GM23338 (cell line): ENCODE data around the gene DCAF11. TPM values are rescaled to one million over a fixed set of nuclear protein-coding genes. Genes with fewer than 3 reads are reported as not detected.

Experiments
- ATAC-seq: fragments of 200-7000 bp; cut with Tn5 transposase; 3 replicates; pipeline ENCODE4 v1.9.1; 2020
- DNase-seq: peaks from one replicate; pipeline ENCODE4 v3.0.0-alpha.2; 2015; ENCODE audit warnings: low spot score
- H2AFZ ChIP-seq: fragments of 200-600 bp; sonication (generic); 2 replicates; pipeline ENCODE4 v1.8.0; 2016; ENCODE audit warnings: antibody characterized with exemption, mild to moderate bottlenecking, moderate library complexity
- H3F3A ChIP-seq: fragments of 200-600 bp; sonication (generic); replicated peaks from 2 replicates; pipeline ENCODE4 v1.8.0; 2017; ENCODE audit warnings: antibody characterized with exemption, mixed run types, low read depth
- H3K27ac ChIP-seq: fragments of 200-600 bp; sonication (generic); 2 replicates; pipeline ENCODE4 v1.6.1; 2016; ENCODE audit warnings: low read depth
- H3K27me3 ChIP-seq: fragments of 200-600 bp; sonication (generic); 2 replicates; pipeline ENCODE4 v1.8.0; 2016; ENCODE audit warnings: mild to moderate bottlenecking, mixed run types, moderate library complexity; ENCODE audit not compliant: insufficient read depth
- H3K36me3 ChIP-seq: fragments of 200-600 bp; sonication (generic); 2 replicates; pipeline ENCODE4 v1.8.0; 2016; ENCODE audit warnings: mild to moderate bottlenecking; ENCODE audit not compliant: insufficient read depth
- H3K4me1 ChIP-seq: fragments of 200-600 bp; sonication (generic); 2 replicates; pipeline ENCODE4 v1.8.0; 2016; ENCODE audit warnings: mild to moderate bottlenecking, moderate library complexity; ENCODE audit not compliant: insufficient read depth
- H3K4me2 ChIP-seq: fragments of 200-600 bp; sonication (generic); 2 replicates; pipeline ENCODE4 v1.7.1; 2017; ENCODE audit warnings: mixed run types
- H3K4me3 ChIP-seq: fragments of 200-600 bp; sonication (generic); 2 replicates; pipeline ENCODE4 v1.6.1; 2016; ENCODE audit warnings: mixed run types
- H3K79me2 ChIP-seq: fragments of 200-600 bp; sonication (generic); replicated peaks from 2 replicates; pipeline ENCODE4 v1.8.0; 2017; ENCODE audit warnings: mild to moderate bottlenecking; ENCODE audit not compliant: insufficient read depth
- H3K9me2 ChIP-seq: fragments of 200-600 bp; sonication (generic); 2 replicates; pipeline ENCODE4 v1.8.0; 2017; ENCODE audit not compliant: insufficient read depth
- H4K20me1 ChIP-seq: fragments of 200-600 bp; sonication (generic); replicated peaks from 2 replicates; pipeline ENCODE4 v1.8.0; 2017; ENCODE audit warnings: mild to moderate bottlenecking; ENCODE audit not compliant: insufficient read depth
- H3K27ac Mint-ChIP-seq: 2 replicates; pipeline ENCODE4 v1.8.0; 2020; ENCODE audit warnings: inconsistent platforms, mild to moderate bottlenecking, moderate library complexity, mixed read lengths
- H3K27me3 Mint-ChIP-seq: 3 replicates; pipeline ENCODE4 v1.8.0; 2022; ENCODE audit warnings: low read depth, mild to moderate bottlenecking, moderate library complexity, mixed read lengths, inconsistent platforms; ENCODE audit not compliant: insufficient read depth, poor library complexity
- H3K36me3 Mint-ChIP-seq: 3 replicates; pipeline ENCODE4 v1.8.0; 2021; ENCODE audit warnings: low read depth, mild to moderate bottlenecking, inconsistent platforms, moderate library complexity, mixed read lengths
- H3K4me1 Mint-ChIP-seq: 3 replicates; pipeline ENCODE4 v1.8.0; 2020; ENCODE audit warnings: mild to moderate bottlenecking, inconsistent platforms, mixed read lengths
- H3K4me3 Mint-ChIP-seq: 3 replicates; pipeline ENCODE4 v1.8.0; 2021; ENCODE audit warnings: moderate library complexity, mild to moderate bottlenecking, inconsistent platforms, mixed read lengths
- H3K9me3 Mint-ChIP-seq: 3 replicates; pipeline ENCODE4 v1.8.0; 2020; ENCODE audit warnings: moderate library complexity, mild to moderate bottlenecking, inconsistent platforms, mixed read lengths
- ETS1 ChIP-seq: IDR thresholded peaks from 2 replicates; pipeline ENCODE4 v1.6.1; 2016; ENCODE audit warnings: antibody characterized with exemption
- EZH2phosphoT487 ChIP-seq: fragments of 200-600 bp; sonication (generic); IDR thresholded peaks from one replicate; pipeline ENCODE4 v1.8.1; 2018; ENCODE audit warnings: antibody characterized with exemption; ENCODE audit not compliant: unreplicated experiment
- JUNB ChIP-seq: IDR thresholded peaks from one replicate; pipeline ENCODE4 v1.6.1; 2016; ENCODE audit warnings: antibody characterized with exemption; ENCODE audit not compliant: unreplicated experiment
- NANOG ChIP-seq: IDR thresholded peaks from 2 replicates; pipeline ENCODE4 v1.6.1; 2016; ENCODE audit warnings: antibody characterized with exemption, borderline replicate concordance
- STAT1 ChIP-seq: IDR thresholded peaks from one replicate; pipeline ENCODE4 v1.6.1; 2016; ENCODE audit warnings: antibody characterized with exemption; ENCODE audit not compliant: unreplicated experiment
- ZNF114 ChIP-seq: fragments of 250-450 bp; sonication (Bioruptor Pico); IDR thresholded peaks from 2 replicates; pipeline ENCODE4 v1.5.0; 2020; ENCODE audit warnings: mild to moderate bottlenecking, moderate library complexity
- ZNF331 ChIP-seq: fragments of 250-450 bp; sonication (Bioruptor Pico); IDR thresholded peaks from 2 replicates; pipeline ENCODE4 v1.5.0; 2020; ENCODE audit warnings: low read depth, mild to moderate bottlenecking, moderate library complexity
- polyA plus RNA-seq: library from polyadenylated mRNA; unstranded; fragments of >200 nt; fragmentation: Nextera tagmentation; extraction: Ambion mirVana; gene quantifications from 2 replicates; pipeline ENCODE4 v1.2.1, GENCODE V29; 2016
- total RNA-seq: library from RNA; depleted of rRNA; stranded (reverse); fragments of >200 nt; shearing (Covaris generic); gene quantifications from 2 replicates; pipeline ENCODE4 v1.2.3, GENCODE V29; 2014
- TF ChIP-seq, protein P1 (sequence below), 2 experiments: fragments of 200-600 bp in 1 of 2; sonication (generic) in 1 of 2; conservative IDR thresholded peaks; 2 replicates each; pipeline versions ENCODE4 v1.5.1 to v1.6.1; 2016 to 2017; ENCODE audit warnings: antibody characterized with exemption in 2 of 2, low read depth in 2 of 2, mild to moderate bottlenecking in 2 of 2, moderate library complexity in 1 of 2
- TF ChIP-seq, protein P2 (sequence below): fragments of 250-450 bp; sonication (Bioruptor Pico); IDR thresholded peaks from 2 replicates; pipeline ENCODE4 v1.5.0; 2020; ENCODE audit warnings: mild to moderate bottlenecking, moderate library complexity
- TF ChIP-seq, protein P3 (sequence below): IDR thresholded peaks from one replicate; pipeline ENCODE4 v1.6.1; 2018; ENCODE audit warnings: antibody characterized with exemption; ENCODE audit not compliant: unreplicated experiment

Gene DCAF11
- total and polyA plus RNA-seq, 2 experiments from 2014 or later, result 18.6 to 93.2 TPM

- Mint-ChIP-seq H3K36me3 (peaks cover 2% of the 10 kb centered on the region; the same call in 2 of the 3 replicates), H3K4me1 (peaks cover 23% of the 10 kb centered on the region), H3K9me3 (no peaks in the 10 kb centered on the region), H3K27me3 (peaks cover 12% of the 10 kb centered on the region), H3K4me3 (no peak overlapping the region; the same call in 2 of the 3 replicates), H3K27ac (no peak overlapping the region)
- DNase-seq (no peak), ATAC-seq (no peak)
- Histone ChIP-seq H3K4me3 (no peak overlapping the region), H3K4me1 (peaks cover 16% of the 10 kb centered on the region), H3K79me2 (no peaks in the 10 kb centered on the region), H4K20me1 (no peaks in the 10 kb centered on the region), H3K36me3 (no peaks in the 10 kb centered on the region), H3F3A (peaks cover 15% of the 10 kb centered on the region), H3K9me2 (no peaks in the 10 kb centered on the region), H3K27me3 (no peaks in the 10 kb centered on the region), H3K4me2 (no peak overlapping the region), H2AFZ (no peak overlapping the region), H3K27ac (no peak overlapping the region)
- TF ChIP-seq NANOG (no peak), EZH2phosphoT487 (no peak), STAT1 (no peak), JUNB (no peak), ETS1 (no peak), ZNF114 (CRISPR knock-in tag) (no peak), ZNF331 (CRISPR knock-in tag) (no peak)
- TF ChIP-seq, protein P1, sequence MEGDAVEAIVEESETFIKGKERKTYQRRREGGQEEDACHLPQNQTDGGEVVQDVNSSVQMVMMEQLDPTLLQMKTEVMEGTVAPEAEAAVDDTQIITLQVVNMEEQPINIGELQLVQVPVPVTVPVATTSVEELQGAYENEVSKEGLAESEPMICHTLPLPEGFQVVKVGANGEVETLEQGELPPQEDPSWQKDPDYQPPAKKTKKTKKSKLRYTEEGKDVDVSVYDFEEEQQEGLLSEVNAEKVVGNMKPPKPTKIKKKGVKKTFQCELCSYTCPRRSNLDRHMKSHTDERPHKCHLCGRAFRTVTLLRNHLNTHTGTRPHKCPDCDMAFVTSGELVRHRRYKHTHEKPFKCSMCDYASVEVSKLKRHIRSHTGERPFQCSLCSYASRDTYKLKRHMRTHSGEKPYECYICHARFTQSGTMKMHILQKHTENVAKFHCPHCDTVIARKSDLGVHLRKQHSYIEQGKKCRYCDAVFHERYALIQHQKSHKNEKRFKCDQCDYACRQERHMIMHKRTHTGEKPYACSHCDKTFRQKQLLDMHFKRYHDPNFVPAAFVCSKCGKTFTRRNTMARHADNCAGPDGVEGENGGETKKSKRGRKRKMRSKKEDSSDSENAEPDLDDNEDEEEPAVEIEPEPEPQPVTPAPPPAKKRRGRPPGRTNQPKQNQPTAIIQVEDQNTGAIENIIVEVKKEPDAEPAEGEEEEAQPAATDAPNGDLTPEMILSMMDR (conservative IDR thresholded peaks at IDR 0.05; ENCODE audit: low read depth in 2 of 2), result no peak
- TF ChIP-seq, protein P2, sequence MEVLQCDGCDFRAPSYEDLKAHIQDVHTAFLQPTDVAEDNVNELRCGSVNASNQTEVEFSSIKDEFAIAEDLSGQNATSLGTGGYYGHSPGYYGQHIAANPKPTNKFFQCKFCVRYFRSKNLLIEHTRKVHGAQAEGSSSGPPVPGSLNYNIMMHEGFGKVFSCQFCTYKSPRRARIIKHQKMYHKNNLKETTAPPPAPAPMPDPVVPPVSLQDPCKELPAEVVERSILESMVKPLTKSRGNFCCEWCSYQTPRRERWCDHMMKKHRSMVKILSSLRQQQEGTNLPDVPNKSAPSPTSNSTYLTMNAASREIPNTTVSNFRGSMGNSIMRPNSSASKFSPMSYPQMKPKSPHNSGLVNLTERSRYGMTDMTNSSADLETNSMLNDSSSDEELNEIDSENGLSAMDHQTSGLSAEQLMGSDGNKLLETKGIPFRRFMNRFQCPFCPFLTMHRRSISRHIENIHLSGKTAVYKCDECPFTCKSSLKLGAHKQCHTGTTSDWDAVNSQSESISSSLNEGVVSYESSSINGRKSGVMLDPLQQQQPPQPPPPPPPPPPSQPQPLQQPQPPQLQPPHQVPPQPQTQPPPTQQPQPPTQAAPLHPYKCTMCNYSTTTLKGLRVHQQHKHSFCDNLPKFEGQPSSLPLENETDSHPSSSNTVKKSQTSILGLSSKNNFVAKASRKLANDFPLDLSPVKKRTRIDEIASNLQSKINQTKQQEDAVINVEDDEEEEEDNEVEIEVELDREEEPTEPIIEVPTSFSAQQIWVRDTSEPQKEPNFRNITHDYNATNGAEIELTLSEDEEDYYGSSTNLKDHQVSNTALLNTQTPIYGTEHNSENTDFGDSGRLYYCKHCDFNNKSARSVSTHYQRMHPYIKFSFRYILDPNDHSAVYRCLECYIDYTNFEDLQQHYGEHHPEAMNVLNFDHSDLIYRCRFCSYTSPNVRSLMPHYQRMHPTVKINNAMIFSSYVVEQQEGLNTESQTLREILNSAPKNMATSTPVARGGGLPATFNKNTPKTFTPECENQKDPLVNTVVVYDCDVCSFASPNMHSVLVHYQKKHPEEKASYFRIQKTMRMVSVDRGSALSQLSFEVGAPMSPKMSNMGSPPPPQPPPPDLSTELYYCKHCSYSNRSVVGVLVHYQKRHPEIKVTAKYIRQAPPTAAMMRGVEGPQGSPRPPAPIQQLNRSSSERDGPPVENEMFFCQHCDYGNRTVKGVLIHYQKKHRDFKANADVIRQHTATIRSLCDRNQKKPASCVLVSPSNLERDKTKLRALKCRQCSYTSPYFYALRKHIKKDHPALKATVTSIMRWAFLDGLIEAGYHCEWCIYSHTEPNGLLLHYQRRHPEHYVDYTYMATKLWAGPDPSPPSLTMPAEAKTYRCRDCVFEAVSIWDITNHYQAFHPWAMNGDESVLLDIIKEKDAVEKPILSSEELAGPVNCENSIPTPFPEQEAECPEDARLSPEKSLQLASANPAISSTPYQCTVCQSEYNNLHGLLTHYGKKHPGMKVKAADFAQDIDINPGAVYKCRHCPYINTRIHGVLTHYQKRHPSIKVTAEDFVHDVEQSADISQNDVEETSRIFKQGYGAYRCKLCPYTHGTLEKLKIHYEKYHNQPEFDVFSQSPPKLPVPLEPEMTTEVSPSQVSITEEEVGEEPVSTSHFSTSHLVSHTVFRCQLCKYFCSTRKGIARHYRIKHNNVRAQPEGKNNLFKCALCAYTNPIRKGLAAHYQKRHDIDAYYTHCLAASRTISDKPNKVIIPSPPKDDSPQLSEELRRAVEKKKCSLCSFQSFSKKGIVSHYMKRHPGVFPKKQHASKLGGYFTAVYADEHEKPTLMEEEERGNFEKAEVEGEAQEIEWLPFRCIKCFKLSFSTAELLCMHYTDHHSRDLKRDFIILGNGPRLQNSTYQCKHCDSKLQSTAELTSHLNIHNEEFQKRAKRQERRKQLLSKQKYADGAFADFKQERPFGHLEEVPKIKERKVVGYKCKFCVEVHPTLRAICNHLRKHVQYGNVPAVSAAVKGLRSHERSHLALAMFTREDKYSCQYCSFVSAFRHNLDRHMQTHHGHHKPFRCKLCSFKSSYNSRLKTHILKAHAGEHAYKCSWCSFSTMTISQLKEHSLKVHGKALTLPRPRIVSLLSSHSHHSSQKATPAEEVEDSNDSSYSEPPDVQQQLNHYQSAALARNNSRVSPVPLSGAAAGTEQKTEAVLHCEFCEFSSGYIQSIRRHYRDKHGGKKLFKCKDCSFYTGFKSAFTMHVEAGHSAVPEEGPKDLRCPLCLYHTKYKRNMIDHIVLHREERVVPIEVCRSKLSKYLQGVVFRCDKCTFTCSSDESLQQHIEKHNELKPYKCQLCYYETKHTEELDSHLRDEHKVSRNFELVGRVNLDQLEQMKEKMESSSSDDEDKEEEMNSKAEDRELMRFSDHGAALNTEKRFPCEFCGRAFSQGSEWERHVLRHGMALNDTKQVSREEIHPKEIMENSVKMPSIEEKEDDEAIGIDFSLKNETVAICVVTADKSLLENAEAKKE, result no peak
- TF ChIP-seq, protein P3, sequence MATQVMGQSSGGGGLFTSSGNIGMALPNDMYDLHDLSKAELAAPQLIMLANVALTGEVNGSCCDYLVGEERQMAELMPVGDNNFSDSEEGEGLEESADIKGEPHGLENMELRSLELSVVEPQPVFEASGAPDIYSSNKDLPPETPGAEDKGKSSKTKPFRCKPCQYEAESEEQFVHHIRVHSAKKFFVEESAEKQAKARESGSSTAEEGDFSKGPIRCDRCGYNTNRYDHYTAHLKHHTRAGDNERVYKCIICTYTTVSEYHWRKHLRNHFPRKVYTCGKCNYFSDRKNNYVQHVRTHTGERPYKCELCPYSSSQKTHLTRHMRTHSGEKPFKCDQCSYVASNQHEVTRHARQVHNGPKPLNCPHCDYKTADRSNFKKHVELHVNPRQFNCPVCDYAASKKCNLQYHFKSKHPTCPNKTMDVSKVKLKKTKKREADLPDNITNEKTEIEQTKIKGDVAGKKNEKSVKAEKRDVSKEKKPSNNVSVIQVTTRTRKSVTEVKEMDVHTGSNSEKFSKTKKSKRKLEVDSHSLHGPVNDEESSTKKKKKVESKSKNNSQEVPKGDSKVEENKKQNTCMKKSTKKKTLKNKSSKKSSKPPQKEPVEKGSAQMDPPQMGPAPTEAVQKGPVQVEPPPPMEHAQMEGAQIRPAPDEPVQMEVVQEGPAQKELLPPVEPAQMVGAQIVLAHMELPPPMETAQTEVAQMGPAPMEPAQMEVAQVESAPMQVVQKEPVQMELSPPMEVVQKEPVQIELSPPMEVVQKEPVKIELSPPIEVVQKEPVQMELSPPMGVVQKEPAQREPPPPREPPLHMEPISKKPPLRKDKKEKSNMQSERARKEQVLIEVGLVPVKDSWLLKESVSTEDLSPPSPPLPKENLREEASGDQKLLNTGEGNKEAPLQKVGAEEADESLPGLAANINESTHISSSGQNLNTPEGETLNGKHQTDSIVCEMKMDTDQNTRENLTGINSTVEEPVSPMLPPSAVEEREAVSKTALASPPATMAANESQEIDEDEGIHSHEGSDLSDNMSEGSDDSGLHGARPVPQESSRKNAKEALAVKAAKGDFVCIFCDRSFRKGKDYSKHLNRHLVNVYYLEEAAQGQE, result no peak
Measured at GRCh38 chr14:24132061-24132685, 17.6 kb downstream of the DCAF11 start.
